Activated CD4-positive, alpha-beta T cell treated with anti-CD3 and anti-CD28 coated beads for 24 hours (primary cell): ENCODE data around the gene GOLPH3L.
"Not testable (repeated sequence)": the region's sequence is repeated elsewhere in the genome, so short reads cannot be mapped to it uniquely, and the experiment has no call there.

Source experiments
- DNase-seq, 2 donors: peaks; one replicate each; pipeline ENCODE4 v3.0.0-alpha.2; 2020; ENCODE audit warnings: low read depth in 2 of 2

GOLPH3L gene

DNA sequence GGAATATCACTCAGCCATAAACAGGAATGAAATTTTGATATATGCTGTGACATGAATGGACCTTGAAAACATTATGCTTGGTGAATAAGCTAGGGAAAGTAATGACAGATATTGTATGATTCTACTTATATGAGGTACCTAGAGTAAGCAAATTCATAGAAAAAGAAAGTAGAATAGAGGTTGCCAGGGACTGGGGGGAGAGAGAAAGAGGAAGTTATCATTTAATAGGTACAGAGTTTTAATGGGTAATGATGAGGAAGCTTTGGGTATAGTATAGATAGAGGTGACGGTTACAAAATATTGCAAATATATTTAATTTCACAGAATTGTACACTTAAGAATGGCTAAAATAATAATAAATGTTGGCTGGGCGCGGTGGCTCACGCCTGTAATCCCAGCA lies 36.4 kb downstream of the GOLPH3L start:
- DNase-seq, result no peak

DNA sequence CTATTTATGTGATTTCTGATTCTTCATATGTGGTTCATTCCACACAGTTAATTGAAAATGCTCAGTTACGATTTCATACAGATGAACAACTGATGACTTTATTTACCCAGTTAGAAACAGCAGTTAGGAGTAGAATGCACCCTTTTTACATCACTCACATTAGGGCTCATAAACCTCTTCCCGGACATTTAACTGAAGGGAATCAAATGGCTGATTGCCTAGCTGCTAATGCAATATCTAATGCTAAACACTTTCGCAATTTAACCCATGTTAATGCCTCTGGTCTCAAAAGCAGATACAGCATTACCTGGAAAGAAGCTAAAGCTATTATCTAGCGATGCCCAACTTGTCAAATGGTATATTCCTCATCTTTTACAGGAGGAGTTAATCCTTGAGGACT lies 39.9 kb downstream of the GOLPH3L start:
- not testable (repeated sequence) for DNase-seq

DNA sequence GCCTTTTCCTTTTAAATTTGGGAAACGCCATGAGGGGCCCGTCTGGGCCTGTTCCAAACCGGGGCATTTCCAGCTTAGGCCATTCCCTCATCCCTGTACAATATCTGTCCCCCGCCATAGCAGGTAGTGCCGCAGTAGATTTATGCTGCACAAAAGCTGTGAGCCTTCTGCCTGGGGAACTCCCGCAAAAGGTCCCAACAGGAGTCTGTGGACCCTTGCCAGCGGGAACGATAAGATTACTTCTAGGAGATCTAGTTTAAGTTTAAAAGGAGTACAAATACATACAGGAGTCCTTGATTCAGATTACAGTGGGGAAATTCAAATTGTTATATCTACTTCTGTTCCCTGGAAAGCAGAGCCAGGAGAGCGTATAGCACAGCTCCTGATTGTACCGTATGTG lies 42.3 kb downstream of the GOLPH3L start:
- DNase-seq, result not testable (repeated sequence)

DNA sequence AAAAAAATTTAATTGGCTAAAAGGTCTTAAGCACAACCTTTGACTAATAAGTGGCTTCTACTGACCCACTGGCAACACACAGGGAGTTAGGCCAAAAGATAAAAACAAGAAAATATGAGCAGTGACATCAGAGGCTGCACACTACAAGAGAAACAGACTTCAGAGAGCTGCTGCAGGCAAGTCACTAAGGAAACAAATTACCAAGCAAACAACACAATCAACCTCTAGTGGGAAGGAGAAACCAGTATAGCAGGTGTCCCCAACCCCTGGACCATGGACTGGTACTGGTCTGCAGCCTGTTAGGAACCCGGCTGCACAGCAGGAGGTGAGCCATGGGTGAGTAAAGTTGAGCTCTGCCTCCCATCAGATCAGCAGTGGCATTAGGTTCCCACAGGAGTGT lies 46.8 kb downstream of the GOLPH3L start:
- DNase-seq, result no peak

DNA sequence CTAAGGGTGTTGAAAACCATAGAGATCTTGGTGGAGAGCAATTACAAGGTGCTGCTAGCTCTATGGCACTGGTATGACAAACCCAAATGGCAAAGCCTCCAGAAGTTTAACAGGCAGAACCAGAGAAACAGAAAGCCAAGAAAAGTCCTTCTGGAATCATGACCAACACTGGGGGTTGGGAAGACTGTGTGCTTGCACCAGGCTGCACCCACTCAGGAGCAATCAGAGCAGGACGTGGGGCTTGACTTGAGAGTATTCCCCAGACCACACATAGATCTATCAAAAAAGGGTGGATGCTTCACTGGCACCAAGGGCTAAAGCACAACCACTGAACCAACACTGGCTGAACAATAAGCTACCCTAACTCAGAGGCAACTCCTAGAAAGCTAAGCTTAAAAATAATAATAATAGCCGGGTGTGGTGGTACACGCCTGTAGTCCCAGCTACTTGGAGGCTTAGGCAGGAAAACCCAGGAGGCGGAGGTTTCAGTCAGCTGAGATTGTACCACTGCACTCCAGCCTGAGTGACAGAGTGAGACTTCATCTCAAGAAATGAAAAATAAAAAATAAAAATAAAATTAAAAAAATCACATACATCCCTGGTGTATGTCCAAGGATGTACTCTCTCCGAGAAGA lies 47.4 kb downstream of the GOLPH3L start:
- DNase-seq, result no peak

DNA sequence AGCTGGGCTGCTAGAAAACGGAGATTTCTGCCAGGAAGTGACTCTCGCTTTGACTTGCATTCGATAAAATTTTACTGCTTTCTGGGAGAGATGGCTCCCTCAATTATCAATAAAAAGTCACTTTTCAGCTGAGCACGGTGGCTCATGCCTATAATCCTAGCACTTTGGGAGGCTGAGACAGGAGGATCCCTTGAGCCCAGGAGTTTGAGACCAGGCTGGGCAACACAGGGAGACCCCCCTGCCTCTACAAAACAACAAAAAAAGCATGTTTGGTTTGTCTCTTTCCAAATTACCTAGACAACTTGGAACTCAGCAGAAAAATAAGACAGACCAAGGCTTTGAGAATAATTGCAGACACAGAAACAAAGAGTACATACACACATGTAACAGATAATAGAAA lies 54.7 kb downstream of the GOLPH3L start:
- DNase-seq, result no peak

DNA sequence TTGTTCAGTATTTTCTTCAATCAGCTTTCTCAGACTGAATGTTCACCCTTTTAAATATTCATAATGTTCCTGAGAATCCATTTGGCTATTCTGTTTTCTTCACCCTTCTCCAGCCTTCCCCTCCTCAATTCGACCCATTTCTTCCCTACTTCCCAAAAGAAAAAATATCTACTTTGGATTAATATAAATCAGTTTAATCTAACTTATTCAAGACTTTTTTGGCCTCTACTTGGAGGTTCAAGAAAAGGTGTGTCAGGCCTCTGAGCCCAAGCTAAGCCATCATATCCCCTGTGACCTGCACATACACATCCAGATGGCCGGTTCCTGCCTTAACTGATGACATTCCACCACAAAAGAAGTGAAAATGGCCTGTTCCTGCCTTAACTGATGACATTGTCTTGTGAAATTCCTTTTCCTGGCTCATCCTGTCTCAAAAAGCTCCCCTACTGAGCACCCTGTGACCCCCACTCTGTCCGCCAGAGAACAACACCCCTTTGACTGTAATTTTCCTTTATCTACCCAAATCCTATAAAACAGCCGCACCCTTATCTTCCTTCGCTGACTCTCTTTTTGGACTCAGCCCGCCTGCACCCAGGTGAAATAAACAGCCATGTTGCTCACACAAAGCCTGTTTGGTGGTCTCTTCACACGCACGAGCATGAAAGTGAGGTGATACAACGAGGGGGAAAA lies 55.7 kb downstream of the GOLPH3L start:
- not testable (repeated sequence) for DNase-seq

DNA sequence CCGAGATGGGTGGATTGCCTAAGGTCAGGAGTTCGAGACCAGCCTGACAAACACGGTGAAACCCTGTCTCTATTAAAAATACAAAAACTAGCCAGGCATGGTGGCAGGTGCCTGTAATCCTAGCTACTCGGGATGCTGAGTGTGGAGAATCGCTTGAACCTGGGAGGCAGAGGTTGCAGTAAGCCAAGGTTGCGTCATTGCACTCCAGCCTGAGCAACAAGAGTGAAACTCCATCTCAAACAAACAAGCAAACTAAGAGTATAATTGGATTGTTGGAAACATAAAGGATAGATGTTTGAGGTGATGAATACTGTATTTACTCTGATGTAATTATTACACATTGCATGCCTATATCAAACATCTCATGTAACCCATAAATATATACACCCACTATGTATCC lies 58.5 kb downstream of the GOLPH3L start:
- not testable (repeated sequence) for DNase-seq

DNA sequence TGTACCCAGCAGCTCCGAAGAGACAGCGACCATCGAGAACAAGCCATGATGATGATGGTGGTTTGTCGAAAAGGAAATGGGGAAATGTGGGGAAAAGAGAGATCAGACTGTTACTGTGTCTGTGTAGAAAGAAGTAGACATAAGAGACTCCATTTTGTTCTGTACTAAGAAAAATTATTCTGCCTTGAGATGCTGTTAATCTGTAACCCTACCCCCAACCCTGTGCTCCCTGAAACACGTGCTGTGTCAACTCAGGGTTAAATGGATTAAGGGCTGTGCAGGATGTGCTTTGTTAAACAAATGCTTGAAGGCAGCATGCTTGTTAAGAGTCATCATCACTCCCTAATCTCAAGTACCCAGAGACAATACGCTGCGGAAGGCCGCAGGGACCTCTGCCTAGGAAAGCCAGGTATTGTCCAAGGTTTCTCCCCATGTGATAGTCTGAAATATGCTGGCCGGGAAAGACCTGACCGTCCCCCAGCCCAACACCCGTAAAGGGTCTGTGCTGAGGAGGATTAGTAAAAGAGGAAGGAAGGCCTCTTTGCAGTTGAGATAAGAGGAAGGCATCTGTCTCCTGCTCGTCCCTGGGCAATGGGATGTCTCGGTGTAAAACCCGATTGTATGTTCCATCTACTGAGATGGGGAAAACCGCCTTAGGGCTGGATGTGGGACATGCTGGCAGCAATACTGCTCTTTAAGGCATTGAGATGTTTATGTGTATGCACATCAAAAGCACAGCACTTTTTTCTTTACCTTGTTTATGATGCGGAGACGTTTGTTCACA lies 61.9 kb downstream of the GOLPH3L start:
- not testable (repeated sequence) for DNase-seq

DNA sequence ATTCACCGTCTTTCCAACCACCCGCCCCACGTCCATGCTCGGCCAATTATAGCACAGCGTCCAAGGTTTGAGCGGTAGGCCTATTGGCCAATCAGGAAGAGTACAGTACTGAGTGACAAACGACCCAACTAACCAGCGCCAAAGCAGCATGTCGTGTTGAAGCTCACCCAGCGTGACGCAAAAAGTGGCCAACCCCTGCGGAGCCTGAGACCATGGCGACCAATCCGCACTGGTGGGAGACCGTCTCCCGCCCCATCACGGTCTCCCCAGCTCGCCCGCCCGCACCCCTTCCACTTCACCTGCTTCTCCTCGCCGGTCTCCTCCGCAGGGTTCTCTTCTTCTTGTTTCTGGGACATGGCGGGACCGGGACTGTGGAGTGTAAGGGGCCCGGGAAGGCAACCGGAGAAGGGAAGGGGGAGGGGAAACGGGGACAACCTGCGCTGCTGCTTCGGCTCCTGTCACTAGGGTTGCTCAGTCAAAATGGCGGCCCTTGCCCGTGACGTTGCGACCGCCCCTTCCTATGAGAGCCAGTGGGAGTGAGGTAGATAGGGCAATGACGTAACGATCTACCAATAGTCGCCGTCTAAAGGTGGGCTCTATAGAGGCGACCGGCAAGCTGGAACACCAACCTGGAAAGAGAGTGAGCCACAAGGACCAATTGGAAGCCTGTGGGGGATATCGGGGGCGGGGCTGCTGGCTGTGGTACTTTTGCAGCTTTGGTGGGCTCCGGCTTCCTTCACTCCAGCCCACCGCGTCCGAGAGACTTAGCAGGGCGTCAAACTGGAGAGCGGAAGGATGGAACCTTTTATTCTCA lies 67.6 kb downstream of the GOLPH3L start, which contains the start of gene ENSA:
ENSA (minus strand) TSS at position 498 of the 814 bp plus-strand sequence; CDS start at position 356, 142 bp downstream.
- peak; percentile 88 to 91 for DNase-seq

DNA sequence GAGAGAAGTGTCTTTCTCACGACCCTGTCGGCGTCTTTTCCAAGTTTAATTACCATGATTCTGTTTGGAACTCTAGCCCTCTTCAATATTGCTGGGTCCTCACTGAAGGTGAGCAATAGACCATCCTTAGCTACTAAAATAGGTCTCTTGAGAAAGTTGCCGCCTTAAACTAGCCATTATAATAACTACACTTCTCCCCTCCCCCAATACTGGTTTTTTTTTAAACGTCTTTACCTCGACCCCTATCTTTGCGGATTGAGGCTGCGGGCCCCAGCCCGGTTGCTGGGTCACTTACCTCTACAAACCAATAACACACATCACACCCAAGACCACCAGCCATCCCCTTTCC lies 68.2 kb downstream of the GOLPH3L start:
- no peak for DNase-seq

DNA sequence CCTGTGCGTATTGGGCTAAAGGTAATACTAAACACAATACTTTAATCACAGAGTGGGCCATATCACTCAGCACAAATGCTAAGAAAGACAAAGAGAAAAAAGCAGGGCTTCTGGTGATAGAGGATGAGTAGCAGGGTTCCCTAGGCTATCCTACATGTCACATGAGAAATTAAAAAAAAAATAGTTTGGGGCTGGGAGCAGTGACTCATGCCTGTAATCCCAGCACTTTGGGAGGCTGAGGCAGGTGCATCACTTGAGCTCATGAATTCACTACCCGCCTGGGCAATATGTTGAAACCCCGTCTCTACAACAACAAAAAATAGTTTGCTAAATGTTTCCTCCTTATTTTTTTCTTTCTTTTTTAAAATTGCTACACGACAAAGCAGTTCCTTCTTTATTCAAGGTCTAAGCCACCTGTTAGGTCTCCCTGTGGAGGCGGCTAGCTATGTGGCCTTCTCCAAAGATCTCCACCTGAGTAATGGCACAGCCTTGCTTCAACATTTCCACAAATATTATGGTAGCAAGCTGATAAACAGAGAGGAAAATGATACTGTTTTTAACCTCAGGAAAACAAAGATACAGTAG lies 69.0 kb downstream of the GOLPH3L start:
- DNase-seq, result no peak

DNA sequence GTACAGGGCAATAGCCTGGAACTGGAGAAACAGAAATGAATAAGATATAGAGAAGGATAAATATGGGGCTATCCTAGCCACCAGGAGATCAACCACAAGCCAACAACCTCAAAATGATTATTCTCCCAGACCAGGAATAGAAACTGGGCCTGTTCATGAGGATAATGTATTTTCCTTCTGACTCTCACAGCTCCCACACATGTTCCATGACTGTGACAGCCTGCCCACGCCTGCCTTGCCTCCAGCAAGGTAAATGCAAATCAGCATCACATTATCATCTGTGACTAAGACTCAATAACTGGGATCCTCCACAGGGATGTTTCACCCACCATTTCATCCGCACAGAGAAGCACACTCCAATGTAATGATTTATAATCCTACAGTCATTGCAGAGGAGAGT lies 70.8 kb downstream of the GOLPH3L start:
- DNase-seq, result peak in 1 of 2 donors; percentile 16

DNA sequence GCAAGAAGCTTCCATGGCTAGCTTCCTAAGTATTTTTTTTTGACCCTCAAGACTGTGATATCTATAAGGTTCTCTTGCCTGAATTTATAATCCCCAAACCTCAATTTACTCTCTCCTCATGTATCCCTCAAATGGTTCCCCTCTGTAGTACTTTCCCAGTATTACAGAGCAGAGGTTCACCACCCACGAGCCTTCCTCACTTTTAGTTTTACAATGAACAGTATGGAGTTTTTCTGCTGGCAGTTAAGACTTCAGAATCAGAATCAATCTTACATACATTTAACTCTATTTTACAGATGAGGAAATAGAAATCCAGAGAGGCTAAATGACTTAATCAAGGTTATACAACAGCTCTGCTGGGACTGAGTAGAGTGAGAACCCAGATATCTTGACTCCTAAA lies 72.4 kb downstream of the GOLPH3L start:
- not testable (repeated sequence) for DNase-seq

DNA sequence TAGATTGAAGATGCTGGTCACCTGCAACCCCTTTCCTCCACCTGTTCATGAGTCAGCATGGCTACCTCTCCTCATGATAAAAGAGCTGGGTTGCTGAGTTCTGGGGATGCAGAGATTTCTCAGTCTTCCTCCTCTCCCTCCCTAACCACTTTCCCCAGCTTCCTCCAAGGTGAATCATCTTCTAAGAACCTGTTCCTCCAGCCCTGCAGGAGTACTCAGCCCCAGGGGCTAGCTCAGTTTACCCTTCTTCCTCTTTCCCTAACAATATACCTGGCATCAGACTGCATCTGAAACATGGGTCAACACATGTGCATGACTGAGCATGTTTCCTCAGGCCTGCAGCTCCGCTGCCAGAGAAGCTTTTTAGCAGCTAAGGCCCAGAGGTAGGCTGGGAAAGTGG lies 72.8 kb downstream of the GOLPH3L start:
- not testable (repeated sequence) for DNase-seq

DNA sequence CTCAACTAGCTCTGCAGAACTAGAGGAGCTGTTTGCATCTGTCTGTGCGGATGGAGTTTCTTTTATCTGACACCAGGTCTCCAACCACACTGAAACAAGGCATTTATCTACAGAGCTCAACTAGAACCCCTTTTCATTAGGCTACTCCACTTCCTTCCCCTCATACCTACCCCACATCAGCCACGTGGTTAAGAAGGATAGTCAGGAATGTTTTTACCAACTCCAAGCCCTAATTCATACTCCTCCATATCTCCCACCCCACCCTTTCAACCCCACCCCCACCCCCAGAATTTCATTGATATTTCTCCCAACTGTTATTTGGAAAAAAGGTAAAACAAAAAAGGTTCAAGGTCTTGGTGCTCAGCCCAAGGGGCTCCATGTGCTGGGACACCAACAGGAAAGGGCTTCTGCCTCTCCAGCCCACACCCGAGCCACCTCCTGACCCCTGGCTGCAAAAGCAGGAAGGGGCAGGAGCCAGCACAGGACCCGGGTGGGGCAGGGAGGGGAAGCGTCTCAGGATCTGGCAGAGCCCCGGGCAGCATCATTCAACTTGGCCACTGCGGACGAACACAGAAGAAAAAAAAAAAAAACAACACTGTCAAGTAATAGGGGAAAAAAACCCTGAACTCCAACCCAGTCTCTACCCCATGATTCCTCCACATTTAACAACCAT lies 74.5 kb downstream of the GOLPH3L start:
- DNase-seq, result no peak

DNA sequence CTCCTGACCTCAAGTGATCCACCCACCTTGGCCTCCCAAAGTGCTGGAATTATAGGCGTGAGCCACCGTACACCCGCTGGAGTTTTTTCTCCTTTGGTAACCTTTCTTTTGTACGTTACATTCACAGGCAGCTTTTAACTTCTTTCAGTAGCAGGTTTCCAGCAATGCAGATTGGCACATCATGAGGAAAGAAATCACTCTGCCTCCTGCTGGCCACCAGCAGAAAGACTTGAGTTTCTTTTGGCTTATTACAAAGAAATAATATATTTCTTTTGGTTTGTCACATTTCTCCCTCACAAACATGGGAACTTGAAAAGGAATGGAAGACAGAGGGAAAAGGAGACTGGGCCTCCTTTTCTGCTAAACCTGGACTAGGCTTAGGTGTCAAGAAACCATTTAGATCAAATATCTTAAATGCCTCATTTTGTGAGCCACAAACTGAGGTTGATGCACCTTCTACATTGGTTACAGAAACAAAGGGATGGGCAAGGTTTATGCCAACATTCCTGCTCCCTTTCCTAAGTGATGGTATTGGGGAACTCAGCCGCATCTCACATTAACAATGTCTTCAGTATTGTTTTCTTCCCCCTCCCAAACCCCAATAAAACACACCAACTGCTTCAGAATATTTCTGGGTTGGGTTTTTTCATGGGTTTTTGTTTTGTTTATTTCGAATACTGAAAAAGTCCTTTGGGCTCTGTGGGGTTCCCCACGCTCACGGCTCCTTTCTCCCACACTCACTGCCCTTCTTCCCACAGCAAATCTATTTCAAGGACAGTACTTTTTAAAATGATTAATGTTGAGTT lies 75.3 kb downstream of the GOLPH3L start:
- peak in 1 of 2 donors; percentile 29 for DNase-seq

DNA sequence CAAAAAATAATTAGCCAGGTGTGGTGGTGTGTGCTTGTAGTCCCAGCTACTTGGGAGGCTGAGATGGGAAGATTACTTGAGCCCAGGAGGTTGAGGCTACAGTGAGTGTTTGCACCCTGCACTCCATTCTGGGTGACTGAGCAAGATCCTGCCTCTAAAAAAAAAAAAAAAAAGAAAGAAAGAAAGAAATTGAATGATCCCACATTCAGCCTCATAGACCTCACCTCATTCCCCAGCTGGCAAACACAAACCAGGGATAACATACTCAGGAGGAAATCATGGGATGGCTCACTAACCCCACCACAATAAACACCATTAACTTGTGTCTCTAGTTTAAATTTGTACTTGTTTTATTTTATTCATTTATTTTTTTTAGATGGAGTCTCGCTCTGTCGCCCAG lies 76.0 kb downstream of the GOLPH3L start:
- DNase-seq, result no peak

DNA sequence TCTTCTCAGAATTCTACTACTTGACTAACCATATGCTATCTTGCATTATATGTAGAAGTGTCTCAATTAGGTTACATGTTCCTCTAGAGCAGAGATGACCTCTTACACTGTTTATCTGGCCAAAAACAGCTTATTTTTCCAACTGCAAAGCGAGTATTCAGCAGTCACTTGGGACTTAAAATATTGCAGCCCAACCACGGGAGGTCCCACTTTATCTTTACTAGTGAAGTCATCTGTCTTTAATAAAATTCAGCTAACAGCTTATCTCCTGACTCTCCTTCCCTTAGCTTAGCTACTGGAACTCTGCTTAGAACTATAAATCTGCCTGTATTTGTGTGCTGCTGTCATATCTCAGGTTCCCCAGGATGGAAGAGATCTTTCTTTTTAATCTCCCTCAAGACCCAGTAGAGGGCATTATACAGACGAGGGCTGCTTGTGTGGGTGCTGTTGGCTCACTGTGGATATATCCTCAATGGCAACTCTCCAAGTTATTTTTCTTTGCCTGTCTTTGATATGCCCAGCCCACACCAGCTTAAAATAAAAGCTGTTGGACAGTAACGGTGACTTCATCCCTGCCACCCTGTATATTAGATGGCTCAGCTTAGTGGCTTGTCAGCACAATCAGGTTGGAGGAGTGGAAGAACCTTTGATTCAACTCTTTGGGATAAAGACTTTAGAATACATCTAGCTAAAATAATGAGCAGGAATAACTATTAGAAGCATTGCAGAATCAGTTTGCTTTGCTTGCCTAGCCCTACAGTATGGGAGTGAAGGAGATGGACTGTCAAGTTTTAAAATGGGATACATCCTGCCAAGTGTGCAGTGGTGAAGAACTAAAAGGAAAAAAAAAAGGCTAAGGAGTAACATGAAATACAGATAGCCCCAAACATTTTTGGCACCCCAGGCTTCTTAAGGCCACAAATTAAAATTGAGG lies 77.1 kb downstream of the GOLPH3L start:
- no peak for DNase-seq
